BLaER1 treated with 17β-estradiol and CSF1 and Interleukin-3, amounts not matched to agents 10 nM and 100 nM (cell line): Measurements from ENCODE around the gene RAB19.

Experiments used
- H3K27ac ChIP-seq, 11 experiments: shearing (Covaris generic); formaldehyde crosslinking; 2 replicates each; pipeline ENCODE4 v1.8.1; 2022
- H3K27me3 ChIP-seq, 11 experiments: shearing (Covaris generic); formaldehyde crosslinking; 2 replicates each; pipeline ENCODE4 v1.8.1; 2022
- H3K36me3 ChIP-seq, 11 experiments: shearing (Covaris generic); formaldehyde crosslinking; 2 replicates each; pipeline ENCODE4 v1.8.1; 2022
- H3K4me1 ChIP-seq, 10 experiments: shearing (Covaris generic); formaldehyde crosslinking; 2 replicates each; pipeline ENCODE4 v1.8.1; 2022
- H3K4me2 ChIP-seq, 11 experiments: shearing (Covaris generic); formaldehyde crosslinking; 2 replicates each; pipeline ENCODE4 v1.8.1; 2022
- H3K4me3 ChIP-seq, 10 experiments: shearing (Covaris generic); formaldehyde crosslinking; 2 replicates each; pipeline ENCODE4 v1.8.1; 2022
- H3K9ac ChIP-seq, 11 experiments: shearing (Covaris generic); formaldehyde crosslinking; 2 replicates each; pipeline ENCODE4 v1.8.1; 2022
- H3K9me3 ChIP-seq, 11 experiments: shearing (Covaris generic); formaldehyde crosslinking; replicated peaks in 1 of 11; 2 replicates each; pipeline ENCODE4 v1.8.1; 2022
- H4K20me1 ChIP-seq, 11 experiments: shearing (Covaris generic); formaldehyde crosslinking; 2 replicates each; pipeline ENCODE4 v1.8.1; 2022
- Cebpa-rat ChIP-seq, 11 experiments: shearing (Covaris generic); IDR thresholded peaks; 2 replicates each; pipeline ENCODE4 v1.8.1; 2022

The RAB19 gene

GRCh38 chr7:140391634-140392033 is 12.2 kb upstream of the RAB19 start:
- no peak for TF ChIP-seq Cebpa-rat (IDR thresholded peaks at IDR 0.05)
- Histone ChIP-seq H3K4me3 (peak overlapping the region in 5 of 10 experiments; percentile 3 to 59 (median 36); a peak in 6 of 20 replicates), H3K4me2 (peak overlapping the region; percentile 86 to 99 (median 91)), H3K4me1 (peaks cover 56 to 95% (median 74%) of the 10 kb centered on the region in 10 experiments), H3K9me3 (peaks cover 0 to 9% (median 4%) of the 10 kb centered on the region in 11 experiments; a peak in 4 of 22 replicates), H3K27ac (peak overlapping the region in 10 of 11 experiments; percentile 24 to 94 (median 89); a peak in 19 of 22 replicates), H3K9ac (peak overlapping the region in 9 of 11 experiments; percentile 49 to 78 (median 71); a peak in 16 of 22 replicates), H4K20me1 (peaks cover 0 to 90% (median 68%) of the 10 kb centered on the region in 11 experiments; a peak in 16 of 22 replicates), H3K36me3 (peaks cover 0 to 56% (median 28%) of the 10 kb centered on the region in 11 experiments; a peak in 18 of 22 replicates), H3K27me3 (peaks cover 0 to 18% (median 0%) of the 10 kb centered on the region in 11 experiments; a peak in 5 of 22 replicates)

GRCh38 chr7:140393756-140394306 is 10.0 kb upstream of the RAB19 start:
- H3K4me1 ChIP-seq, result peaks cover 57 to 85% (median 73%) of the 10 kb centered on the region in 10 experiments
- H3K4me2 ChIP-seq, result peak overlapping the region; percentile 8 to 99 (median 91); a peak in 19 of 22 replicates
- H3K27ac ChIP-seq, result peak overlapping the region in 2 of 11 experiments; percentile 43 to 89; a peak in 2 of 22 replicates
- H3K9ac ChIP-seq, result no peak overlapping the region; a peak in 1 of 22 replicates
- peaks cover 0 to 81% (median 56%) of the 10 kb centered on the region in 11 experiments; a peak in 16 of 22 replicates for H4K20me1 ChIP-seq
- peaks cover 0 to 9% (median 4%) of the 10 kb centered on the region in 11 experiments; a peak in 3 of 22 replicates for H3K9me3 ChIP-seq
- TF ChIP-seq Cebpa-rat (IDR thresholded peaks at IDR 0.05), result no peak
- H3K4me3 ChIP-seq, result peak overlapping the region in 2 of 10 experiments; percentile 6 to 43; a peak in 3 of 20 replicates
- peaks cover 0 to 41% (median 16%) of the 10 kb centered on the region in 11 experiments; a peak in 16 of 22 replicates for H3K36me3 ChIP-seq
- peaks cover 0 to 18% (median 0%) of the 10 kb centered on the region in 11 experiments; a peak in 5 of 22 replicates for H3K27me3 ChIP-seq

GRCh38 chr7:140397784-140398750 is 5.8 kb upstream of the RAB19 start, which contains the start of gene SLC37A3:
TSS of gene SLC37A3 (minus strand) at chr7:140398530. CDS start at chr7:140382526, 16,004 bp downstream.
- H3K27ac ChIP-seq, result peak within 1 kb of the TSS; percentile 67 to 95 (median 88)
- H3K4me1 ChIP-seq, result peaks cover 14 to 62% (median 34%) of the 10 kb centered on the region in 10 experiments
- H3K9me3 ChIP-seq, result peaks cover 0 to 9% (median 4%) of the 10 kb centered on the region in 11 experiments; a peak in 3 of 22 replicates
- peak within 1 kb of the TSS; percentile 87 to 95 (median 91) for H3K9ac ChIP-seq
- peaks cover 0 to 7% (median 0%) of the 10 kb centered on the region in 11 experiments; a peak in 2 of 22 replicates for H3K27me3 ChIP-seq
- peak within 1 kb of the TSS; percentile 70 to 99 (median 87) for H3K4me3 ChIP-seq
- H3K36me3 ChIP-seq, result peaks cover 0 to 30% (median 15%) of the 10 kb centered on the region in 11 experiments; a peak in 16 of 22 replicates
- peaks cover 0 to 40% (median 35%) of the 10 kb centered on the region in 11 experiments; a peak in 16 of 22 replicates for H4K20me1 ChIP-seq
- no peak for TF ChIP-seq Cebpa-rat (IDR thresholded peaks at IDR 0.05)
- H3K4me2 ChIP-seq, result peak within 1 kb of the TSS; percentile 62 to 99 (median 85)

GRCh38 chr7:140398821-140399220 is 5.0 kb upstream of the RAB19 start:
- H3K4me1 ChIP-seq, result peaks cover 16 to 60% (median 30%) of the 10 kb centered on the region in 10 experiments
- TF ChIP-seq Cebpa-rat (IDR thresholded peaks at IDR 0.05), result no peak
- peaks cover 0 to 5% (median 1%) of the 10 kb centered on the region in 11 experiments; a peak in 3 of 22 replicates for H3K9me3 ChIP-seq
- H3K9ac ChIP-seq, result no peak overlapping the region
- no peak overlapping the region for H3K27ac ChIP-seq
- H3K4me2 ChIP-seq, result peak overlapping the region; percentile 62 to 99 (median 84)
- peak overlapping the region; percentile 70 to 99 (median 87); a peak in 16 of 20 replicates for H3K4me3 ChIP-seq
- H3K36me3 ChIP-seq, result peaks cover 0 to 23% (median 8%) of the 10 kb centered on the region in 11 experiments; a peak in 15 of 22 replicates
- no peaks in the 10 kb centered on the region; a peak in 1 of 22 replicates for H3K27me3 ChIP-seq
- H4K20me1 ChIP-seq, result peaks cover 0 to 32% (median 27%) of the 10 kb centered on the region in 11 experiments; a peak in 14 of 22 replicates

- Histone ChIP-seq H4K20me1 (peaks cover 0 to 19% (median 14%) of the 10 kb centered on the region in 11 experiments; a peak in 14 of 22 replicates), H3K27me3 (no peaks in the 10 kb centered on the region), H3K4me1 (peaks cover 25 to 56% (median 35%) of the 10 kb centered on the region in 10 experiments), H3K9me3 (no peaks in the 10 kb centered on the region), H3K9ac (no peak overlapping the region), H3K4me2 (no peak overlapping the region), H3K27ac (no peak overlapping the region), H3K4me3 (no peak overlapping the region), H3K36me3 (peaks cover 0 to 8% (median 0%) of the 10 kb centered on the region in 11 experiments; a peak in 4 of 22 replicates)
- no peak for TF ChIP-seq Cebpa-rat (IDR thresholded peaks at IDR 0.05)
These were observed 3.5 kb upstream of the RAB19 start for GRCh38 chr7:140400381-140400780.

GRCh38 chr7:140402178-140402835 is 1.6 kb upstream of the RAB19 start:
- no peak for TF ChIP-seq Cebpa-rat (IDR thresholded peaks at IDR 0.05)
- no peak overlapping the region for H3K4me3 ChIP-seq
- peaks cover 0 to 2% (median 0%) of the 10 kb centered on the region in 11 experiments; a peak in 2 of 22 replicates for H4K20me1 ChIP-seq
- no peaks in the 10 kb centered on the region for H3K9me3 ChIP-seq
- H3K27me3 ChIP-seq, result no peaks in the 10 kb centered on the region
- peaks cover 13 to 36% (median 18%) of the 10 kb centered on the region in 10 experiments for H3K4me1 ChIP-seq
- H3K36me3 ChIP-seq, result no peaks in the 10 kb centered on the region
- H3K27ac ChIP-seq, result peak overlapping the region in 2 of 11 experiments; percentile 22 to 33; a peak in 3 of 22 replicates
- H3K9ac ChIP-seq, result no peak overlapping the region
- peak overlapping the region in 6 of 11 experiments; percentile 6 to 40 (median 22); a peak in 10 of 22 replicates for H3K4me2 ChIP-seq

- H3K9ac ChIP-seq, result no peak overlapping the region
- no peak overlapping the region for H3K4me3 ChIP-seq
These were observed 757 bp downstream of the RAB19 start for GRCh38 chr7:140404565-140405065.

More at GRCh38 chr7:140404565-140405065, 757 bp downstream of the RAB19 start:
- Histone ChIP-seq H3K4me1 (peaks cover 12 to 35% (median 15%) of the 10 kb centered on the region in 10 experiments), H3K27me3 (no peaks in the 10 kb centered on the region), H3K36me3 (no peaks in the 10 kb centered on the region), H3K4me2 (peak overlapping the region; percentile 57 to 85 (median 79); a peak in 19 of 22 replicates), H3K9me3 (no peaks in the 10 kb centered on the region), H4K20me1 (no peaks in the 10 kb centered on the region), H3K27ac (no peak overlapping the region; a peak in 1 of 22 replicates)
- TF ChIP-seq Cebpa-rat (IDR thresholded peaks at IDR 0.05), result no peak
